Trophoblast cell (in vitro differentiated cells and primary cell): ENCODE measurements around the gene SRL.
"Not testable (repeated sequence)": the region's sequence is repeated elsewhere in the genome, so short reads cannot be mapped to it uniquely, and the experiment has no call there.

ENCODE experiments used
- DNase-seq, 2 donors: peaks; one replicate each; pipeline ENCODE4 v3.0.0-alpha.2; 2016
- H2AFZ ChIP-seq: 2 replicates; pipeline ENCODE4 v1.6.1; 2013; ENCODE audit warnings: low read length, moderate library complexity, mild to moderate bottlenecking; ENCODE audit not compliant: insufficient read depth, poor library complexity
- H2AK5ac ChIP-seq: 2 replicates; pipeline ENCODE4 v1.6.1; 2013; ENCODE audit warnings: mild to moderate bottlenecking, low read length
- H2BK120ac ChIP-seq: 2 replicates; pipeline ENCODE4 v1.6.1; 2013; ENCODE audit warnings: low read length, mild to moderate bottlenecking, moderate library complexity; ENCODE audit not compliant: insufficient read depth, poor library complexity
- H2BK12ac ChIP-seq: 2 replicates; pipeline ENCODE4 v1.6.1; 2013; ENCODE audit warnings: mild to moderate bottlenecking, low read length, moderate library complexity
- H2BK5ac ChIP-seq: 2 replicates; pipeline ENCODE4 v1.6.1; 2013; ENCODE audit warnings: low read length, low read depth, moderate library complexity, mild to moderate bottlenecking; ENCODE audit not compliant: poor library complexity
- H3K14ac ChIP-seq: 2 replicates; pipeline ENCODE4 v1.6.1; 2013; ENCODE audit warnings: mild to moderate bottlenecking, low read length
- H3K18ac ChIP-seq: 2 replicates; pipeline ENCODE4 v1.6.1; 2013; ENCODE audit warnings: mild to moderate bottlenecking, low read length
- H3K23ac ChIP-seq: 2 replicates; pipeline ENCODE4 v1.6.1; 2013; ENCODE audit warnings: low read length
- H3K27ac ChIP-seq: 2 replicates; pipeline ENCODE4 v1.5.1; 2013; ENCODE audit warnings: low read depth, mild to moderate bottlenecking, inconsistent platforms, low read length, moderate library complexity
- H3K27me3 ChIP-seq: 2 replicates; pipeline ENCODE4 v1.6.1; 2013; ENCODE audit warnings: inconsistent platforms, mild to moderate bottlenecking, low read length, moderate library complexity; ENCODE audit not compliant: insufficient read depth
- H3K36me3 ChIP-seq, 2 experiments: 1 replicate in 1 of 2; 2 replicates in 1 of 2; pipeline ENCODE4 v1.6.1; 2013; ENCODE audit warnings: low read length in 2 of 2, mild to moderate bottlenecking in 2 of 2, moderate library complexity in 1 of 2; ENCODE audit not compliant: insufficient read depth in 2 of 2, control insufficient read depth in 1 of 2
- H3K4ac ChIP-seq: 2 replicates; pipeline ENCODE4 v1.6.1; 2013; ENCODE audit warnings: low read depth, mild to moderate bottlenecking, low read length, moderate library complexity
- H3K4me1 ChIP-seq, 2 experiments: 1 replicate in 1 of 2; 2 replicates in 1 of 2; pipeline ENCODE4 v1.6.1; 2013; ENCODE audit warnings: low read length in 2 of 2, mild to moderate bottlenecking in 2 of 2, moderate library complexity in 1 of 2; ENCODE audit not compliant: insufficient read depth in 2 of 2, control insufficient read depth in 1 of 2
- H3K4me2 ChIP-seq: 2 replicates; pipeline ENCODE4 v1.6.1; 2013; ENCODE audit warnings: inconsistent platforms, mild to moderate bottlenecking, low read length, moderate library complexity
- H3K4me3 ChIP-seq: 2 replicates; pipeline ENCODE4 v1.5.1; 2013; ENCODE audit warnings: mild to moderate bottlenecking, low read depth, low read length, inconsistent platforms
- H3K79me1 ChIP-seq: one replicate; pipeline ENCODE4 v1.6.1; 2013; ENCODE audit warnings: low read length
- H3K79me2 ChIP-seq: 2 replicates; pipeline ENCODE4 v1.6.1; 2013; ENCODE audit warnings: low read length, mild to moderate bottlenecking; ENCODE audit not compliant: control insufficient read depth, insufficient read depth, poor library complexity
- H3K9ac ChIP-seq: 2 replicates; pipeline ENCODE4 v1.6.1; 2013; ENCODE audit warnings: mild to moderate bottlenecking, low read length
- H3K9me3 ChIP-seq: 2 replicates; pipeline ENCODE4 v1.6.1; 2013; ENCODE audit warnings: low read depth, mild to moderate bottlenecking, control low read depth, inconsistent platforms, low read length; ENCODE audit not compliant: insufficient read depth
- H4K12ac ChIP-seq: 2 replicates; pipeline ENCODE4 v1.6.1; 2013; ENCODE audit warnings: low read depth, mild to moderate bottlenecking, low read length, moderate library complexity
- H4K8ac ChIP-seq: 2 replicates; pipeline ENCODE4 v1.6.1; 2013; ENCODE audit warnings: low read depth, mild to moderate bottlenecking, low read length, moderate library complexity
- H4K91ac ChIP-seq: one replicate; pipeline ENCODE4 v1.6.1; 2013; ENCODE audit warnings: low read depth, mild to moderate bottlenecking, low read length, moderate library complexity
- WGBS: extraction: QIAGEN DNeasy Blood & Tissue Kit; methylation state at CpG from one replicate; pipeline ENCODE4 v1.1.7; 2013; ENCODE audit warnings: missing lambda C conversion rate; ENCODE audit not compliant: insufficient read length, insufficient coverage; ENCODE audit errors: extremely low coverage; 5-methylcytosine and 5-hydroxymethylcytosine counted together

Gene SRL

GRCh38 chr16:4159726-4160125 is 82.2 kb downstream of the SRL start:
- Histone ChIP-seq H4K12ac (no peak overlapping the region), H3K4ac (no peak overlapping the region), H3K36me3 (no peaks in the 10 kb centered on the region), H3K23ac (no peak overlapping the region), H3K9ac (no peak overlapping the region), H3K9me3 (peaks cover 2% of the 10 kb centered on the region), H3K18ac (no peak overlapping the region), H3K27me3 (no peaks in the 10 kb centered on the region), H3K27ac (no peak overlapping the region), H2AFZ (no peak overlapping the region), H3K4me2 (no peak overlapping the region), H3K4me1 (no peaks in the 10 kb centered on the region), H2BK5ac (no peak overlapping the region), H2BK120ac (no peak overlapping the region), H4K91ac (no peak overlapping the region), H2BK12ac (no peak overlapping the region), H4K8ac (no peak overlapping the region), H3K4me3 (no peak overlapping the region), H3K79me1 (no peaks in the 10 kb centered on the region), H3K79me2 (no peaks in the 10 kb centered on the region), H3K14ac (no peak overlapping the region), H2AK5ac (no peak overlapping the region)
- no peak for DNase-seq
- WGBS: no CpG with 5 or more reads among the region's 17 CpGs

GRCh38 chr16:4158143-4159093 is 83.5 kb downstream of the SRL start:
- no peaks in the 10 kb centered on the region for H3K4me1 ChIP-seq
- no peak overlapping the region for H2BK120ac ChIP-seq
- H4K8ac ChIP-seq: no peak overlapping the region
- H3K14ac ChIP-seq: no peak overlapping the region
- H4K12ac ChIP-seq: no peak overlapping the region
- no peak overlapping the region for H3K27ac ChIP-seq
- no CpG with 5 or more reads among the region's 13 CpGs for WGBS
- no peak overlapping the region for H4K91ac ChIP-seq
- H2AFZ ChIP-seq: no peak overlapping the region
- DNase-seq: no peak
- H3K23ac ChIP-seq: no peak overlapping the region
- no peaks in the 10 kb centered on the region for H3K79me2 ChIP-seq
- H3K27me3 ChIP-seq: no peaks in the 10 kb centered on the region
- H3K36me3 ChIP-seq: no peaks in the 10 kb centered on the region
- H3K4ac ChIP-seq: no peak overlapping the region
- no peak overlapping the region for H3K4me2 ChIP-seq
- no peak overlapping the region for H3K4me3 ChIP-seq
- H2BK12ac ChIP-seq: no peak overlapping the region
- peaks cover 2% of the 10 kb centered on the region for H3K9me3 ChIP-seq
- H2AK5ac ChIP-seq: no peak overlapping the region
- H3K79me1 ChIP-seq: no peaks in the 10 kb centered on the region
- no peak overlapping the region for H2BK5ac ChIP-seq
- H3K9ac ChIP-seq: no peak overlapping the region
- H3K18ac ChIP-seq: no peak overlapping the region

- no CpG with 5 or more reads among the region's 4 CpGs for WGBS
- Histone ChIP-seq H2AK5ac (no peak overlapping the region), H2BK120ac (no peak overlapping the region), H2BK12ac (no peak overlapping the region), H3K4me3 (no peak overlapping the region), H3K4ac (no peak overlapping the region), H4K8ac (no peak overlapping the region), H4K12ac (no peak overlapping the region), H3K79me1 (no peaks in the 10 kb centered on the region), H3K79me2 (no peaks in the 10 kb centered on the region), H3K4me2 (no peak overlapping the region), H3K4me1 (no peaks in the 10 kb centered on the region), H3K18ac (no peak overlapping the region), H3K27ac (no peak overlapping the region), H3K23ac (no peak overlapping the region), H2AFZ (no peak overlapping the region), H3K14ac (no peak overlapping the region), H3K36me3 (no peaks in the 10 kb centered on the region), H3K9me3 (no peaks in the 10 kb centered on the region), H3K27me3 (no peaks in the 10 kb centered on the region), H4K91ac (no peak overlapping the region), H2BK5ac (no peak overlapping the region), H3K9ac (no peak overlapping the region)
- DNase-seq: no peak
These were observed 84.5 kb downstream of the SRL start for GRCh38 chr16:4157376-4157825.

- not testable (repeated sequence) for H2AK5ac ChIP-seq, DNase-seq, H2BK120ac ChIP-seq, H3K4ac ChIP-seq, H3K18ac ChIP-seq, H2AFZ ChIP-seq, H3K27ac ChIP-seq, H3K23ac ChIP-seq, H2BK5ac ChIP-seq, H3K9ac ChIP-seq, H3K9me3 ChIP-seq, H3K4me1 ChIP-seq, H3K14ac ChIP-seq, H2BK12ac ChIP-seq, H3K4me3 ChIP-seq, H4K91ac ChIP-seq, H3K36me3 ChIP-seq, H3K79me1 ChIP-seq, H3K27me3 ChIP-seq, H4K12ac ChIP-seq, H3K4me2 ChIP-seq, H4K8ac ChIP-seq, H3K79me2 ChIP-seq
- WGBS: no CpG with 5 or more reads among the region's 3 CpGs
These were observed 85.4 kb downstream of the SRL start for GRCh38 chr16:4156503-4156902.
